Measurements from ENCODE around the gene AFDN.

Gene AFDN

GRCh38 chr6:167842457-167842856 lies 15.7 kb downstream of the AFDN start:
- no peak for DNase-seq

- no peak for DNase-seq
Observed at GRCh38 chr6:167843023-167843422, 16.3 kb downstream of the AFDN start.

DNA sequence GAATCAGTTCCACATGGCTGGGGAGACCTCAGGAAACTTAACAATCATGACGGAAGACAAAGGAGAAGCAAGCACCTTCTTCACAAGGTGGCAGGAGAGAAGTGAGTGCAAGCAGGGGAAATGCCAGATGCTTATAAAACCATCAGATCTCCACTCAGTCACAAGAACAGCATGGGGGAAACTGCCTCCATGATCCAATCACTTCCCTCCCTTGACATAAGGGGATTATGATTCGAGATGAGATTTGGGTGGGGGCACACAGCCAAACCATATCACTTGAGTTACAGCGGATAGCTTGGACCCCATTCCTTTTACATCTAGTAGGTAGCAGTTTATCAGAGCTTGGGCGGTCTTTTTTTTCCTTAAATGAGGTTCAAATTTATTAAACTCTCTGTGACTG lies 19.1 kb downstream of the AFDN start:
- DNase-seq, result no peak

- no peak for DNase-seq
Observed at GRCh38 chr6:167846997-167847606, 20.4 kb downstream of the AFDN start.

- no peak for DNase-seq
Observed at GRCh38 chr6:167847936-167848335, 21.2 kb downstream of the AFDN start.

DNA sequence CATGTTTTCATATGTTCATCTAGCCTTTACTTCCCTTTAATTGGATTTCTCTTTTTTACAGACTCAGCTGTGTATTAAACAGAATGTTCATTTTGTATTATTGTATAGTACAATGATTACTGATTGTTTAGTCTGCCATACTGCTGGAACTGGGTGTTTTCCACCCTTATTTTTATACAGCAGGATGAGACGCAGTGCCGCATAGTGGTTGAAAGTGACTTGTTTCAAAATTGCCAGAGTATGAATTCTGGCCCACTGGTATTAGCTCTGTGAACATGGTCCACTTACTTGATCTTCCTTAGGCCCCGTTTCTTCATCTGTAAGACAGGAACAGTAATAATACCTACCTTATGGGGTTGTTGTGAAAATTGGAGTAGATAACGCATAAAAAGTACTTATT lies 22.1 kb downstream of the AFDN start:
- DNase-seq, result no peak

- DNase-seq, result no peak
Observed at GRCh38 chr6:167849846-167850459, 23.2 kb downstream of the AFDN start.

GRCh38 chr6:167850782-167851181 lies 24.1 kb downstream of the AFDN start:
- no peak for DNase-seq

DNA sequence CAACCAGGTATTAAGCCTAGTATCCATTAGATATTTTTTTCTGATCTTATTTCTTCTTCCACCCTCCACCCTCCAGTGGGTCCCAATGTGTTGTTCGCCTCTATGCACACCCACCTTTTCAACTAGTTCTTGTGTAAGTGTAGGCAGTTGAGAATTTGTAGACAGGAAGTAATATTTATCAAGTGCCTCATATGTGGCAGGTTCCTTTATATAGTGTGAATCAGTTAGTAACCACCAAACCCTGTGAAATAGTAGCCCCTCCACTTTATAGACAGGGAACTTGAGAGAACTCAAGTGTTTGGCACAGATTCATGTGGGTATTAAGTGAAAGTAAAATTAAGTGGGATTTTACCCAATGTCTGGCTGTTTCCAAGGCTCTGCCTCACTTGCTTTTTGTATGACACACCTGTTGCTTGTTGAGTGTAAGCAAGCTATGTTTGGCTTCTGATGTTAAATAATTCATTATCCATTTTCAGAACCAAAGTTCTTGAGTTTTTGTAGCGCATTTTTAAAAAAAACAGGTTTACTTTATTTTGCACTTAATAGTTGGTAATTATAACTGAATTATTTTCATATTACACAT lies 24.8 kb downstream of the AFDN start:
- no peak for DNase-seq

DNA sequence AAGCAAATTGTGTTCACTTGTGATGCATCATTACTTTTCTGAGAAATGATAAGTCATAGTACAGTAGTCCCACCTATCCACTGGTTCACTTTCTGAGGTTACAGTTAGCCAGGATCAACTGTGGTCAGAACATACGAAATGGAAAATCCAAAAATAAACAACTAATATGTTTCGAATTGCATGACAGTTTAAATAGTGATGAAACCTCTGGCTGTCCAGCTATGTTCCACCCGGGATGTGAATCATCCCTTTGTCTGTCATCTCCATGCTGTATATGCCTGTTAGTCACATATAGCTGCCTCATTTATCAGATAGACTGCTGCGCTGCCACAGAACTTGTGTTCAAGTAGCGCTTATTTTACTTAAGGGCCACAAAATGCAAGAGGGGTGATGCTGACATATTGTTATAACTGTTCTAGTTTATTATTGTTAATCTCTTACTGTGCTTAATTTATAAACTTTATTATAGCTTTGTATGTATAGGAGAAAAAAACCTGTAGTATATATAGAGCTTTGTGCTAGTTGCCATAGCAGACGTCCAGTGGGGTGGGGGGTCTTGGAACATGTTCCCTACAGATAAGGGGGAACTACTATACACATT lies 29.2 kb downstream of the AFDN start:
- no peak for DNase-seq

- DNase-seq, result no peak
Observed at GRCh38 chr6:167856474-167856873, 29.8 kb downstream of the AFDN start.

- no peak for DNase-seq
Observed at GRCh38 chr6:167856999-167857660, 30.4 kb downstream of the AFDN start.

DNA sequence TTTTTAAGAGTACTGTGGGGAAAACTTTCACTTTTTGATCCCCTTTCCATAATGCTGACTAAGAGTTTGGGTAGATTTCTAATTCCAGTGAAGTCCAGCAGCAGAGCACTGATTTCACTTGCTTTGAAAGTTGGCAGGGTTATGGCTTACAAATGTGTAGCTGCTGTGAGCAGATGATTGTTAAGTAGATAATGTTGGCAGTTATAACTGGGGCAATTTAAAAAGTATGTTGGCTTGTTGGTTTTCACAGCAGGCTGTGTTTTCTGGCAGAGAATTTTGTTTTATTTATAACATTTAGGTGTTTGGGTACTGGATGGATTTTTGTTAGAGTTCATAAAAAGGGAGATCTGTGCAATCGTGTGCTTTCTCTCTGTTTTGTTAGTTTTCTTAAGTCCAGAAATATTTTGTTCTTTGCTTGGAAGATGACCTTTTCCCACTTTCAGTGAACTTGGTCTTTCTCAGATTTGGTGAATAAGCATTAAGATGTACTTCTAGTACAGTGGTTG lies 31.4 kb downstream of the AFDN start:
- no peak for DNase-seq

GRCh38 chr6:167858842-167859664 lies 32.3 kb downstream of the AFDN start:
- DNase-seq, result no peak

- no peak for DNase-seq
Observed at GRCh38 chr6:167860550-167861226, 34.0 kb downstream of the AFDN start.

DNA sequence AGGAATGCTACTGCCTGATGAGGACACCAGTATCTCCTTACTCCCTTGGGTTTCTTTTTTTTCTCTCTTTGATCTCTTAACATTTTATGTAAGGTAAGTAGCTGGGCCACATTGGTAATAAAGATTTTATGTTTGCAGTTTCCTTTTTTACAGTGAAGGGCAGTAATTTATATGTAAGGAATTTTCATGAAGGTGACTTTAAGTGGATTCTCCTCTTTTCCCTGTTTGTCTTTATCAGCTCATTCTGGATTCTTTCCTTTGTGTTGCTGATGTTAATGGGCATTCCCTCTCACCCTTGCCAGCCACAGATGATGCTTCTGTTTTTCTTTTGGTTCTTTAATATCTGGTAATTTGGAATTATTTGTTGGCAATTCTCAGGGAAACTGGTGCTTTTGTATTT lies 34.7 kb downstream of the AFDN start:
- no peak for DNase-seq

GRCh38 chr6:167863897-167864296 lies 37.2 kb downstream of the AFDN start:
- DNase-seq, result no peak

DNA sequence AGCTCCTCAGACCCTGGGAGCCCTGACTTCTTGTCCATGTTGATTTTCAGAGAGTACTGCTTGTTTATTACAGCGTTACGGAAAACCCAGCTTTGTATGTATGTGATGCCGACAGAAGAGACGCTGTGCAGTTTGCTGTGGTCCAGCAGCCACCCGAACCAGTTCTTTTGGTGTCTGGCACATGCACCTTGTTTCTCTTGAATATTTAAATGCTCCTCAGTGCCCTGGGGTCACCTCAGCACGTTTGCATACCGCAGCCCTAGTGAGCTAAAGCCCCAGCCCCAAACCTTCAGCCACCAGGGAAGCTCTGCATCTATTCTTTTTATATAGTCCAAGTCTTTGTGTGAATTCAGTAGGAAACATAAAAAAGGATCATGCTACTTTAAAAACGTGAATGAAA lies 39.9 kb downstream of the AFDN start:
- no peak for DNase-seq

DNA sequence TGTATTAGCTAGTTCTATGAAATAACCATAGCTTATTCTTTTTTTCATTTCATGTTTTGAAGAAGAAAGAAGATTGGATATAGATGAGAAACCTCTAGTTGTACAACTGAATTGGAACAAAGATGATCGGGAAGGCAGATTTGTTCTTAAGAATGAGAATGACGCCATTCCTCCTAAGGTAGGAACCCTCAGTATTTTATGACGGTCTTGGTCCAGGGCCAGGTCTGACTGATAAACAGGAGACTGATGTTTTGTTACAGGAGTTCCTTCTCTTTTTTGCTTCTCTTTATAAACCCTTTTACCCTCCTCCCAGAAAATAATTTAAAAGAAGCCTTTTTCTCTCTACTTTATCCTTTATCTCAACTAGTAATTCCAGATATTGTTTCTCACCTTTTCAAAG lies 43.6 kb downstream of the AFDN start:
- DNase-seq, result no peak

DNA sequence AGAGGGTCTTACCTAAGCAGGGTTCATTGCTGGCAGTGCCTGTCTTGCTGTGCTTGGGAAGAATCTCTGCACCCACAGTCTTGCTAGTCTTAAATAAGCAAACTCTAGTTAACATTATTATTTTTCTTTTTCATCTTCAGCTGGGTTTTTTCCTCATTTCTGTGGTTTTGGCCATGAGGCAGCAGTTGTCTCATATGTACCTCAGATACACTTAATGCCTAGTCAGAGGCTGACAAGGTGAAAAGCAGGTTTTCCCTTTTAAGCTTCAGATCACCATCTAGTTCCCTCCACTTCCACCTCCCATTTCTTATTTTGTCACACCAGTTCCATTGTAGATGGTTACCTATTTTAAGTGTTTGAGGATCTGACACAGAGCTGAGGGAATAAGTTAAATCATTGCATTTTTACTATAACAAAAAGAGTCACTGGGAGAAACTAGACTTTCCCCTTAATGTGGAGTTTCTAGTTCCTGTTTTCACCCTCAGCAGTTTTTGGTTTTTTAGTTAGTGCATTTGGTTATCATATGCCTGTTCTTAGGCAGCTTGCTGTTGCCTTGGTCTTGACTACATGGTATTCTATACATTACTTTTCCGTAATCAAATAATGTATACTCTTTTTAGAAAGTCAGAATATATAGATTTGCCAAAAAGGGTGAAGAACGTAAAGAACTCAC lies 46.0 kb downstream of the AFDN start:
- DNase-seq, result no peak

DNA sequence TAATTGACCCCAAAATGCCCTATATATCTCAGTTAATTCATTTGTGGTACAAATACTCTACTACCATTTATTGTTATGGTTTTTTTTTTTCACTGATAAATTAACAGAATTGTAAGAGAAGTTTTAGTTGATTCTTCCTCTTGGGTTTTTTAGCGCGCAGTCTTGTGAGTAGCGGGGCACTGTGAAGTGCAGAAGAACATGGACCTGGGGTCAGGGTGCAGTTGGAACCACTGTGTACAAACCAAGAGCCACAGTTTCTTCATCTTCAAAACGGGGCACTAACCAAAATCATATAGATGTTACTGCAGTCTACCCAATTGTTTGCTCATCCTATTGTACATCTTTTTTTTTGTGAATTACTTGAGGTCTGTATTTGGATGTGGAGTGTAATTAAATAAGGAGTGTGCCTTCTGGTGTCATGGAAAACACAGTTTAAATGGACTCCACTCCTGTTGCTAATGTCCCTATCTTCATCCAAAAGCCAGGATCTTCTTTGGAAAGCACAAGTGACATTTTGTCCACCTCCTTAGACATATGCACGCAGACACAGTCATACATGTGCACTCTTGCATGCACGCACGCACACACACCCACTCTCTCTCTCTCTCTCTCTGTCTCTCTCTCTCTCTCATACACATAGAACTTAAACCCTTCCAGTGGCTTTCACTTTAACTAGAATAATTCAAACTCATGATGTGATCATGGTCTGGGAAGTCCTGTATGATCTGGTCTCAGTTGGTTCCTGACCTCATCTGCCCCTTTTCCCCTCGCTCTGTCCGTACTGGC lies 51.5 kb downstream of the AFDN start:
- DNase-seq, result no peak

Data from COR-L47 (cell line).